GM19397 (cell line): ENCODE measurements around the gene PCYOX1L.

Source experiments
- ATAC-seq: cut with Tn5 transposase; IDR thresholded peaks from one replicate; pipeline ENCODE4 v1.9.1; 2021; ENCODE audit warnings: mild to moderate bottlenecking, moderate library complexity; ENCODE audit not compliant: unreplicated experiment

The PCYOX1L gene

GRCh38 chr5:149337736-149338135, 20.1 kb upstream of the PCYOX1L start:
- ATAC-seq: no peak

GRCh38 chr5:149338364-149338763, 19.5 kb upstream of the PCYOX1L start:
- no peak for ATAC-seq

- no peak for ATAC-seq
These were observed 16.9 kb upstream of the PCYOX1L start for GRCh38 chr5:149340920-149341319.

GRCh38 chr5:149341876-149342275, 16.0 kb upstream of the PCYOX1L start:
- ATAC-seq: no peak

- no peak for ATAC-seq
These were observed 13.7 kb upstream of the PCYOX1L start for GRCh38 chr5:149344151-149344550.

- ATAC-seq: peak; percentile 96
These were observed 12.5 kb upstream of the PCYOX1L start, which contains the start of gene GRPEL2 for GRCh38 chr5:149345147-149345891. Gene GRPEL2 (plus strand): TSS chr5:149345499. CDS start chr5:149345540, 41 bp downstream.

GRCh38 chr5:149345892-149346222, 12.0 kb upstream of the PCYOX1L start:
- no peak for ATAC-seq

- no peak for ATAC-seq
These were observed 9.3 kb upstream of the PCYOX1L start for GRCh38 chr5:149348518-149348917.

- ATAC-seq: no peak
These were observed 8.5 kb upstream of the PCYOX1L start for GRCh38 chr5:149349382-149349781.

GRCh38 chr5:149352169-149352568, 5.7 kb upstream of the PCYOX1L start:
- no peak for ATAC-seq

GRCh38 chr5:149353911-149354310, 3.9 kb upstream of the PCYOX1L start:
- no peak for ATAC-seq

GRCh38 chr5:149355688-149356087, 2.2 kb upstream of the PCYOX1L start:
- no peak for ATAC-seq

GRCh38 chr5:149356391-149356790, 1.5 kb upstream of the PCYOX1L start:
- no peak for ATAC-seq

- ATAC-seq: peak; percentile 3
These were observed 427 bp downstream of the PCYOX1L start for GRCh38 chr5:149358294-149358651.

GRCh38 chr5:149358868-149359495, 1.1 kb downstream of the PCYOX1L start:
- ATAC-seq: no peak

- ATAC-seq: no peak
These were observed 2.4 kb downstream of the PCYOX1L start for GRCh38 chr5:149360272-149360671.

GRCh38 chr5:149362541-149362940, 4.7 kb downstream of the PCYOX1L start:
- no peak for ATAC-seq

- no peak for ATAC-seq
These were observed 5.5 kb downstream of the PCYOX1L start for GRCh38 chr5:149363358-149363757.

- no peak for ATAC-seq
These were observed 6.1 kb downstream of the PCYOX1L start for GRCh38 chr5:149363936-149364335.

- ATAC-seq: no peak
These were observed 6.9 kb downstream of the PCYOX1L start for GRCh38 chr5:149364719-149365118.

GRCh38 chr5:149365418-149365817, 7.6 kb downstream of the PCYOX1L start:
- no peak for ATAC-seq

- no peak for ATAC-seq
These were observed 8.4 kb downstream of the PCYOX1L start for GRCh38 chr5:149366169-149366729.
